NCI-H510A treated with DMSO at 0.1 percent for 48 hours (cell line): ENCODE results near the gene AFDN.

Source experiments
- DNase-seq: peaks from one replicate; lab custom pipeline; 2025; lab: John Stamatoyannopoulos, UW

The AFDN gene

DNA sequence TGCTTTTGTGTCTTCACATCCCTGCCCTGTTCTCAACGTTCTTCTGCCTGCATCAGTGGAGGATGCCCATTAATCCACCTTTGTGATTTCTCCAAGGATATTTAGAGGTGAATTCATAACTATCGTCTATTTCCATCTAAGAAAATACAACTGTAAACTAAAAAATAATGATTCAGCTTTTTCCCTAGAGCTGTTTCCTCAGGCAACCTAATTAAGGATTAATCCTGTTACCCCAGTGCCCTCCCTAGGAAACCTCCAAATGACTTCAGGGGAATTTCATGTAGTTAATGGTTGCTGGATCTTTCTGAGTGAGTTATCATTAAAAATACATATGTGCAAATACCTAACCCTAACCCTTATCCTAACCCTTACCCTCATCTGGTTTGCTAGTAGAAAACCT is 14.6 kb upstream of the AFDN start:
- DNase-seq: no peak

DNA sequence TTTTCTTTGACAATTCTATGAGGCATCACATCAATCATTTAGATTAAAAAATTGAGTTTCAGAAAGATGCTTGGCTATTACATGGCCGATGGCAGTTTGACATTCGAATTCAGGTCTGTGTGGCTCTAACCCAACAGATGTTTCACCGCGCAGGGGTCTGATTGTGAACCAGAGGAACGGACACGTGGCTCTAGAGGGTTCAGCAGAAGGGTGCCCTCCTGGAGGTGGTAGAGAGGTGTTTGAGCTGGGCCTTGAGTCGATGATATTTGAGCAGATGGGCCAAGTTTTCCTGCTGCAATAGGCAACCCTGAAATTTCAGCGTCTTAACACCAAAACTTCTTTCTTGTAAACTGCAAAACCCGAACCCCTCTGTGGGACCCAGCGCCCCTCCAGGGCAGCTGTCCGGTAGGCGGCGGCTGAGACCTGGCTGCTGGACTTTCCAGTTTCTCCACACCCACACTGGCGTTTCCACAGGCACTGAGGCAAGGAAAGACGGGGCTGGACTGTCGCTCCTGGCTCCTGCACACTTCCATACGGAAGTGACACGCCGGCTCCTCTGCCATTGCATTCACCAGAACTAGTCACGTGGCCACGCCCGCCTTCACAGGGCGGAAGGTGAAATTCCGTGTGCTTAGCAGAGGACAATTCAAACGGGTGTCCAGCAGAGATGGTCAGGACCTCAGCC is 11.3 kb upstream of the AFDN start:
- no peak for DNase-seq

DNA sequence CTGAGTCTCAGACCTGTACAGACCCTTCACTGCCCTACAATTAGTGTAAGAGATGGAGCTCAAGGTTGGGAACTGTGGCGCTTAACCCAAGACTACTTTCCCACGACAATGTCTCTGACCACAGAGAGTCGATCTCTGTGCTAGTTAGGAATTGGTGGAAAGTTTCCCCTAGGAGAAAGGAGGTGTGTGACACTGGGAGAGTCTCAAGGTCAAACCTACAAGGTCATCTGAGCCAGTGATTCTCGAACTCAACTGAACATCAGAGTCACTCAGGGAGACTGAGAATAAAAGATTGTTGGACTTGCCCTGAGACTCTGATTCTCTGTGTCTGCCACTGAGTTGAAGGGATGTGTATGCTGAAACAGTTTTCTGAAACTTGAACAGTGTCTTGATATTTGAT is 9.7 kb upstream of the AFDN start:
- DNase-seq: no peak

DNA sequence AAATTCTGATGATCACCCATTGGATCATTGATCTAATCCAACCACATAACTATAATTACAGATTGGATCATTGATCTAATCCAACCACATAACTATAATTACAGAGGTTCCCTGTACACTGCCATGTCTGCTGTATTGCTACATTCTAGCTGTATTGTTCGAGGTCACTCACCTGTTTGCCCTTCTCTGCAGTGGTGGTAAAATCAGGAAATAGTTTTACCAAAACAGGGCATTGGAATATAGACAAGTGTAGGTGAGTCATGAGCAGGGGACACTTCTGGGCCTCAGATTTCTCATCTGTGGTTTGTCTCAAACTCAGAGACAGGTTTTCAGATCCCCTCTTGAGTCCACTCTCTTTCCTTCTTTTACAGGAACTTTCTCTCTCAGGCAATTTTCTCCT is 9.0 kb upstream of the AFDN start:
- DNase-seq: no peak

DNA sequence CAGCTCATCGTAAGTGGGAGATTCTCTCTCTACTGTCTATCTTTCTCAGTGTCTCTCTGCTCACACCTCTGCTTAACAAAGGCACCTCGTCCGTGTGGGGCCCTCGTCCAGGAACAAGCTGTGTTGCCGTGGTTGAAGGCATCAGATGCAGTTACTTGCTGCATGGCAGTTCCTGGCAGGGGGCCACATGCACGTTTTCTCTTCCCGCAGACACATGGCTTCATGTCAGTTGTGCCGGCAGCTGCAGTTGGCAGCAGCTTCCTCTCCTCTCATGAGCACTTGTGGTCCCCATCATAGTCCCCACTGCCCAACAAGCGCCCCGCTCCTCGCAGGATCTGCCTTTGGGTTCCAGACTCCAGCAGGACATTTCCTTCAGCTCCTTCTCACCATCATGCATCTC is 7.1 kb upstream of the AFDN start:
- no peak for DNase-seq

DNA sequence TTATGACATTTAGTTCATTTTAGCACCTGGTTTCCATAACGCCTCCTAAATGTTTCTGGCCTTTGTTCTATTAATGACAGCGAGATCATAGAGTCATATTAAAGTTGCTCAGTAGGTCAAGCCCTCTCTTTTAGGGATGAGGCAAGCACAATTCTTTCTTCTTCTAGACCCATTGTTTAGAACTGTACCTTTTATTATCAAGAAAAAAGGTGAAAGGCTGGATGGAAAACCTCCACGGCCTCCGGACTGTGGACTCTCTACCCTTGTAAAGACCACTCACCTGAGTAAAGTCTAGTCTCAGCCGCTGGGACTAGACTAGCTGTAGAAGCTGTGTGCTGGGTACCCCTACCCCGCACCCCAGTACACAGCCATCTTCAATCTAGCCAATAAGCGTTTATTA is 6.0 kb upstream of the AFDN start:
- no peak for DNase-seq

DNA sequence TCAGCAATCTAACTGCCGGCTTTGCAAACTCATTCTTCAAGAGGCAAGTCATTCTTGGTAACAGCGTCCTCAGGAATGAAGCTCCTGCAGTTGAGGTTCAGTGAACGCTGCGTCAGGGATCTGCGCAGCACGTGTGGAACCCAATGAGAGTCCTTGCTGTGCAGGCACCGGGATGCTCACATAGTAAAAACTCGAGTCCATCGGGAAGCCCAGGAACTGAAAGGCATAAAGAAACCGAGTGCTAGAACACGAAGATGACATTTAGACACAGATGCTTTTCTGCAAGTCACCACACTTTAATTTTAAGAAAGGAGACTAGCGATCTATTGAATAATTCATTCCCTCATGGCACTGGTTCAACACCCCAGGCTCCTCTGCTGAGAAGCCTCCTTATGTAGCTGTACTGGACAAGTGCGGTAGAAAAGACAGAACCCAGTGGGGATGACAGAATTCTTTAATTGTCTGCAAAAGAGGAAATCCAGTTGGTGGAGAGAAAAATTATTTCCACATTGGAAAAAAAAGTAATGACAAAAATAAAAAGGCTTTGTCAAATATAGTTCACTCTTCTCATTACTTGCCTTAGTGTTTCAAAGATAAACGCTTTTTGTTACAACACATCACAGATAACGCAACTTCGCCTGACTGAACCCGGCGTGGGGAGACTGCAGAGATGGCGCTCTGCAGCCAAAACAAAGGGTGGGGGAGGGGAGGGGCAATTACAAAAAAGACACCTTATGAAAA is 1.9 kb upstream of the AFDN start:
- no peak for DNase-seq

DNA sequence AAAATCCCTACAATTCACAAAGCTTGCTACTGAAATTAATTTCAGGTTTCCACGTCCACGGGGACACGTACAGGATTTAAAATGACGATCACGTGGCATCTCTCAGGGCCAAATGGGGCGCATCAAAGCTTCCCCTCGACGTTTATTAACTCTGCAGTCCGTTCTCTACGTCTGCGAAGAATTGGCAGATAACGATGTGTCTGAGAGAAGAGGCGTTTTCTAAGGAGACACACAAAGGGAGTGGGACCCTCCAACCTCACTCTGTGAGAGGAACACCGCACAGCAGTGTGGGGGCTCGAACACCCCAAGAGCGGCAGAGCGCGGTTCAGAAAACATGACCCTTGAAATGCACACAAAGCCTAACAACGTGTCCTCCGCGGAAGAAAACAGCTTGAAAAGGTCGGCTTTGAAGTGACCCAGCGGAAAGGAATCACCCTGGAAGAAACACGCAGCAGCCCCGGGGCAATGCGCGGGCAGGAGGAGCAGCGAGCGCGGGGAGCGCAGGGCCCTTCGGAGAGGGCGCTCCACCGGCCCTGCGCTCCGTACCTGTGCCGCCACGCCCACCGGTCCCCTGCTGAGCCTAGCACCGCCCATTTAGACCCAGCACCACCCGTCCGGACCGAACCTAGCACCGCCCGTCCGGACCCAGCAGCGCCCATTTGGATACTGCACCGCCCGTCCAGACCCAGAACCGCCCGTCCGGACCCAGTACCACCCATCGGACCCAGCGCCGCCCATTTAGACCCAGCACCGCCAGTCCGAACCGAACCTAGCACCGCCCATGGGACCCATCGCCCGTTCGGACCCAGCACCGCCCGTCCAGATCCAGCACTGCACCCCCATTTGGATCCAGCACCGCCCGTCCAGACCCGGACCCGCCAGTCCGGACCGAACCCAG is 1.1 kb upstream of the AFDN start:
- DNase-seq: peak; percentile 17

DNA sequence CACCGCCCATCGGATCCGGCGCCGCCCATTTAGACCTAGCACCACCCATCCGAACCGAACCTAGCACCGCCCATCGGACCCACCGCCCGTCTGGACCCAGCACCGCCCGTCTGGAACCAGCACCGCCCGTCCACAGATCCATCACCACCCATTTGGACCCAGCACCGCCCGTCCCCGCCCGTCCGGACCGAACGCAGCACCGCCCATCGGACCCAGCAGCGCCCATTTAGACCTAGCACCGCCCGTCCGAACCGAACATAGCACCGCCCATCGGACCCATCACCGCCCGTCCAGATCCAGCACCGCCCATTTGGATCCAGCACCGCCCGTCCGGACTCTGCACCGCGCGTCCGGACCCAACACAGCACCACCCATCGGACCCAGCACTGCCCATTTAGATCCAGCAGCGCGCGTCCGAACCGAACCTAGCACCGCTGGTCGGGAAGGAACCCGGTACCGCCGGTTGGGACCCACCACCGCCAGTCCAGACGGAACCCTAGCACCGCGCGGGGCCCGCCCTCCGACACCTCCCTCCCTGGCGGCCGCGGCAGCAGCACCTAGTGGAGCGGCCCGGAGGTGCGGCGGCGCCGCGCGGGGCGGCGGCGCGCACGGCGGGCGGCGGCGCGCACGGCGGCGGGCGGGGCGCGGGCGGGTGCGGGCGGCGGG is 348 bp upstream of the AFDN start:
- DNase-seq: no peak

DNA sequence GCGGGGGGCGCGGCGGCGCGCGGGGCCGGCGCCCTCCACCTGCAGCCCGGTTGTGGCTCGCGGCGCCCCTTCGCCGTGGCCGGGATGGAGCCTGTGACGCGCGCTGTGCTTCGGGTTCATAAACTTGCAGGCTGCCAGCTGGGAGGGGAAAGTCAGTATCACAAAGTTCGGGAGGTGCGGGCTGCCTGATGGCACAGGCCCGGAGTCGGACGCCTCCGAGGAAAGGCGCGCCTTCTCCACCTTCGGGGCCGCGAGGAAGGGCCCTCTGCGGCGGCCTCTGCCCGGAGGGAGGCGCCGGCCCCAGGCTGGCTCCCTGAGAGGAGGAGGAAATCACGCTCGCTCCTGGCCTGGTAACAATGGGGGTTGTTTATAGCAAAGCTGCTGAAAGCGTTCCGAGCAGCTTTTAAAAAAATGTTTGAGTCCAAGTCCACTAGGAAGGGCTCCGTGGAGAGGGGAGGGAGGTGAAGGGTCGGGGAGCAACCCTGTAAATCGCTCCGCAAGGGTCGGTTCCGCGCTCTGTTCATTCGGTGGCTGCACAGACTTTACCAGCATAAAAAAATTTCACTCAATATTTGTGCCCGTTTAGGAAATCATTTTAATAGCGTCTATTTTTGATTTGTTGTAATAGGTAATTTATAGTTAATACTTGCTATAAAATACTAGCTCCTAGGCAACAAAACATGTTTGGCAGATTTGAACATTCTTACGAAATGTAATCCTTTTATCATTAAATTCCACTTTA is 1.0 kb downstream of the AFDN start:
- DNase-seq: peak; percentile 14

DNA sequence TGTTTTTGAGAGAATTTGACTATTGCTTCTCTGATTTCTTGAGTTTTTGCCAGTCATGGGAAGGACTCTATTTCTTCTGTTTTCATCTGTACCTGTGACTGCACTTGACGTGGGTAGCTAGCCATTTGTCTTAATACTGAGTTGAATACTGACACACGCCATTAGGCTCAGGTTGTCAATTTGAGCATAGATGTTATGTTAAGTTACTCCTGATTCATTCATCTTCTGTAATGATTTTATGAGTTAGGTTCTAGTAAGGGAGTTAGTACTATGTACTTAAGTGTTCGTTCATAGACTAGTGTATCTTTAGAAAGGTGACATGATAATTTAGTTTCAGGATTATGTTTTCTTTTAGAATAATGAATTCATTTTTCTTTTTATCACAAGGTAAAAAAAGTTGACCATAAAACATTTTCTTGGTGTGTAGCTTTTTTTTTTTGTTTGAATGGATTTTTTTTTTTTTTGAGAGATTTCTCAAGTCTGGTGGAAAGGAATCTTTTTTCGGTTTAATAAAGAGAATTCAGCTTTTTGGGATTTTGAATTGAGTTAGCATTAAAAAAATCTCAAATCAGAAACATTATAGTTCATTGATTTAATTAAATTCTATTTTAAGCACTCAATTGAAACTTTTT is 1.7 kb downstream of the AFDN start:
- no peak for DNase-seq

DNA sequence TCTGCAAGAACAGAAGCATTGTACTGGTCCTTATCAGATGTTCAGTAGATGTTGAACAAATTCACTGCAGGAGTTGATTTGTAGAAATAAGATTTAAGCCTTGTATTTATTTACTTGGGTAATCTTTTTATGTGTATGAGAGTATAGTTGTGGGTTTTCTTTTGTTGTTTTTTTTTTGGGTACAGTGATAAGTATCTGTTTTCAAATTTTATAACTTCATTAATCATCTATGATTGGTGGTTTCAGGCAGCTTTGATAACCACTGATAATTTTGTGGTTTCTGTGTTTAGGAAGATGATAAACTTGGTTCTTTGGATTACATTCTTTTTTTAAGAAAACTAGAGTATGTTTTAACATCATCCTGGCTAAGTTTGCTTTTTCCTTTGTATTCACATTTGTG is 2.8 kb downstream of the AFDN start:
- DNase-seq: no peak

DNA sequence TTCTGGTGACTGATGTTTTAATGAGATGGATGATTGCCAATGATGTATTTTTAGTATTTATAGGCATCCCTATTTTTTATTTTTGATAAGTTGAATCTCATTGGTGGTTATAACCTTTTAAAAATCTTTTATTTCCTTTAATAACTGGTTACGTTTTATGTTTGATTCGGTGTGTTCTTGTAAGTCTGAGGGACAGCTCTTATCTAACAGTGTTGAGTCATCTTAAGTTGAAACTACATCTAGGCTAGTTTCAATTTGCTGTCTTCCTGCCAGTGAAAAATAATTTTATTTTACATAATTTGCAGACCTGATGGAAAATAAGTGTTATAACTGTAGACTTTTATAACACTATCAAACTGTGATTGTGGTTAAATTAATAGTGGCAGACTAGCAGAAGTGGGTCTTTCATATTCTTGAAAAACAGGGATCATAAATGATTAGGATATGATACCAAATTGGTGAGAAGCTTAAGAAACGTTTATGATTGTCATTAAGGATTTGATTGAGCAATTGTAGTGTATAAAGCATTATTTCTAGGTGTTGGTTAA is 4.6 kb downstream of the AFDN start:
- DNase-seq: no peak

DNA sequence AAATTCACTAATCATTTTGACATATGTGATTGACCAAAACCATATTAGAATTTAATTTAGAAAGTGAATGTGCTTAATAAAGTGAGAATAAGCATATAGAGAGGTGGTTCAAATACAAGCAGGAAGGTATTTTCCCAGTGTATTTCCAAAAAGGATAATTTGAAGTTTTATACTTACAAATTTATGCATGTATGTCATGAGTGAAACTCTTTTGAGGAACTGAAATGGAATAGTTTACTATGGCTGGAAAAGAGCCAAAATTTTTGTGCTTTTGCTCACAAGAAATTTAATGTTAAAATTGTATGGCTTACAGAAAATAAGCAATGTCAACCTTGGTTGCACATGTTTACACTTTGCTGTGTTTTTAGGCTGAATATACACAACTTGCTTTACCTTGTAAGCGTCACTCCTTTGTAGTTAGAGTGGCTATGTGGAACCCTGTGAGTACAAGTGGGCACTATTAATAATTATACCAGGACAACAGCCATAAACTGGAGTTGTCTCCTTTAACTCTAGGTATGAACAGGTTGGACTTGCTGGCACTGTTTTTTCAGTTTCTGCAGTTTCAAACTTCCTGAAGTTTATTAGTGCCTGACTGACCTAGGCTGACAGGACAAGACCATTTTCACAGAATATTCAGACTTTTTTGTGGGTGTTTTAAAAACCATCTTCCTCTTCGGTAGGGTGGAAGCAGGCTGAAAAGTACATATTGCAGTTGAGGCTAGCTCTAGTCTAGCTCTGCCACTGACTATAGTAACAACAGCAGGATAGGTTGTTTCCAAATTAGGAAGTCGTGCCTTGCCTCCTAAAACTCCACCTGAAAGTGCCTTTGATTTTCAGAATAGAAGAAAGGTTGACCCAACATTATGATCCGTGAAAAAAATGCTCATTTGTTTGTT is 6.0 kb downstream of the AFDN start:
- DNase-seq: peak; percentile 52

DNA sequence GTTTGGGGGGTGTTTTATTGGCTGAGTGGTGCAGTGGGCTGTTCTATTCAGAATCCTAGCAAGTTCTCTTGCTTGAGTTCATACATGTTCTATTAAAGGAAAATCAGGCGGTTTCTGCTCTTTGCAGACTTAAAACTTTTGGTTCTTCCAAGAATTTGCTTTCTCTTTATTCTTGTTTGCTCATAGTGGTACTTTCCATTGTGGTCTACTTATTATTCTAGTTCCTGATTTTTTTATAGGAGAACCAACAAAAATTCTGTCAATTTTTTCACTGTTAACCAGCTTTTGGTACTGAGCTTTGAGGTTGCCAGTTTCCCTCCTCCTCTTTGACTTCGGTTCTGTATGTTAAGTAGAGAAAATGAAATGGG is 6.7 kb downstream of the AFDN start:
- no peak for DNase-seq

DNA sequence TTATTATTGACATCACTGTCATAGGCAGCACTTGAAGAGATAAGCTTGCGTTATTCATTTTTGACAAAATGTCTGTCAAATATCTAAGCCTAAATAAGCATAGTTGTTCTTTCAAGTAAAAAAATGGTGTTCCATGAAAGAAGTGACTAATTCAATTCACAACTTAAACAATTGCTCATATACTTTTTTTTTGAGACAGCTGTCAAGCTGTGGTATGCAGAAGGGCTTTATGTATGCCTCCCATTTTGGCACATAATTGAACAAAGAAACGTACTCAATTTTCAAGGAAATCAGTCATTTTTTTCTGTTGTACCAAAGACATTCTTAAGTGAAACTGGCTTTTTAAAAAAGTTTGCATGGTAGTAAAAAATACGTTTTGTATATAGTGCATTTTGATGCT is 8.5 kb downstream of the AFDN start:
- DNase-seq: no peak

DNA sequence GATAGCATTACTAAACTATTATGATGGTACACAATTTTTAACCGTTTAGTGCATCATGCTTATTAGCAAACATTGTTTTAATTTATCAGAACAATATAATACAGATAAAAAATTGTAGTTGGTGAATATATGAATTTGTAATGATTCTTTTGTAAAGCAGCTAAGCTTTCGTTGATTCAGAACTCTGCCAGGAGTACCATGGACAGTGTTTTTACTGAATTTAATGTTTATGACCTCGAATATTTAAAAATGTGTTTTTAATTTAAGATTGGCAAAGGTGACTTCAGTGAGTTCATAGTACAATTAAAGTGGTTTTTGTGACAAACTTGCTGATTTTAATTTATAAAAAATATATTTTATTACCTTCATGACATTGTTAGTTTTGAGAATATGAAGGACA is 10.0 kb downstream of the AFDN start:
- DNase-seq: no peak

DNA sequence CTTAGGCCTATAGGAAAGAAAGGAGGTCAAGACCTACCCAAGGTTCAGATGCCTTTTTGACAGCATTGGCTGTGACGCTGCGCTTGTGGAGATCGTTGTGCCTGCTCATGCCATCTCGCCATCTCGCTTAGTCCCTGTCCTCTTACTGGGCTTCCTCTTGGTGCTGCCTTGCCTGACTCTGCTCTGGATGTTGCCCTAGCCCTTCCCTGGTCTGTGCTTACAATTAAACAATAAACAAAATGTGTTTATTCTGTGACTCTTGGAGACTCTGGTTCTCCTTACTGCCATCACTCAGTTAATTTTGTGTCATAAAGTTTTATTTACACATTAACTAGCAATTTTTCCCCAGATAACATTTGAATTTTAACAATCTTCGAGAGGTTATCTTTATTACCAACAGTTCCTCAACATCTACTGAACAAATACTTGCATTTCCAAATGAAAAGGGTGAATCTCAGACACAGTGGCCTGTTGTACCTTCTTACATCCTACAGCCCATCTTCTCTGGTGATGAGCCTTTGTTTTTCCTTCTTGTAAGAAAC is 11.6 kb downstream of the AFDN start:
- DNase-seq: no peak

DNA sequence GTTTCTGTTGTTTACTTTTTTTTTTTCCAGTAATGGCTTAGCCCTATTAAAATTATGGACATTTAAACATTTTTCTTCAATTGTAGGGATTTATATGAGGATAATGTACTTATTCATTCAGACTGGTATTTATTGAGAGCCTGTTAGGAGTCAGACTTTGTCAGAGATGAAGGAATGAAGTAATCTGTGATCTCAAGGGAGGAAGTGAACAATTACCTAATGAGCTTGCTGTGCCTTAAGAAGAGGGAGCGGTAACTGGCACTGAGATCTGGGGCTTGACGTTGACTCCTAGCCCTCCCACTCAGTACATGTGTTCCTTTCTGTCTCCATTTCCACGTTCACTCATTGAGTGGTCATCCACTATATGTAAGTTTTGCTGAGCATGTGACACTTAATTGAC is 12.6 kb downstream of the AFDN start:
- no peak for DNase-seq

DNA sequence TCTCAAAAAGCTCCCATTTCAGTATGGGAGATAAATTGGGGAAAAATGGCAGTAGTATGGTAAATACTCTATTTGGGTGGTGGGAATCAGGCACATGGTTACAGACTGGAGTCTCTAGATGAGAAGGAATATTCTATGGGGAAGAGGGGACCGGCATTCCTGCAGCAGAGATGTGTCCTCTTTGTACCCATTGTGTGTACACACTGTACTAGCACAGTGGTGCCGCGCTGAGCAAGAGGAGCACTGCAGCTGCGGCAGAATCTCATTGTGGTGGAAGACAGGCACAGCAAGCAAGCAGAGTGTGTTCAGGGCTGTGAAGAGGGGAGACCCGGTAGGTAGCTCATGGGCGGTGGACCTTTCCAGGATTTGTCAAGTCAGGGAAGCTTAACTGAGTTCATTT is 13.0 kb downstream of the AFDN start:
- DNase-seq: no peak
